ENCODE results near the gene ARNT2.

- TF ChIP-seq POLR2AphosphoS5 (IDR thresholded peaks at IDR 0.05; ENCODE audit: low read depth, low read length) (no peak), MXI1 (IDR thresholded peaks at IDR 0.05; ENCODE audit: borderline replicate concordance, low read depth, low read length) (no peak), ZGPAT (CRISPR knock-in tag; IDR thresholded peaks at IDR 0.05) (no peak), CTCF (CRISPR knock-in tag; IDR thresholded peaks at IDR 0.05) (no peak), TCF12 (IDR thresholded peaks at IDR 0.05) (no peak), TCF12 (CRISPR knock-in tag; IDR thresholded peaks at IDR 0.05) (no peak), ZNF24 (IDR thresholded peaks at IDR 0.05) (no peak), TFE3 (CRISPR knock-in tag; IDR thresholded peaks at IDR 0.05) (no peak)
Measured at GRCh38 chr15:80429964-80430363, 25.8 kb downstream of the ARNT2 start.

All from HepG2 (cell line).